Stimulated activated CD8-positive, alpha-beta memory T cell treated with anti-CD3 and anti-CD28 coated beads, Interleukin-12 subunit alpha, Interleukin-12 subunit beta, amount 100 ng/mL, for 1 hour (primary cell): ENCODE data around the gene PLXND1.

ENCODE experiments used
- DNase-seq: peaks from one replicate; pipeline ENCODE4 v3.0.0-alpha.2; 2020; ENCODE audit warnings: low read depth

PLXND1 gene

GRCh38 chr3:129601713-129602112 is 4.8 kb downstream of the PLXND1 start:
- DNase-seq: no peak

GRCh38 chr3:129600348-129600747 is 6.1 kb downstream of the PLXND1 start:
- DNase-seq: no peak

- no peak for DNase-seq
Observed at GRCh38 chr3:129599607-129600006, 6.9 kb downstream of the PLXND1 start.

GRCh38 chr3:129599073-129599472 is 7.4 kb downstream of the PLXND1 start:
- no peak for DNase-seq

- DNase-seq: no peak
Observed at GRCh38 chr3:129598484-129598883, 8.0 kb downstream of the PLXND1 start.

GRCh38 chr3:129598000-129598381 is 8.5 kb downstream of the PLXND1 start:
- DNase-seq: no peak

- DNase-seq: no peak
Observed at GRCh38 chr3:129597087-129597999, 9.1 kb downstream of the PLXND1 start.

- DNase-seq: no peak
Observed at GRCh38 chr3:129596194-129597086, 10.0 kb downstream of the PLXND1 start.

- DNase-seq: no peak
Observed at GRCh38 chr3:129595544-129596193, 10.8 kb downstream of the PLXND1 start.

GRCh38 chr3:129594907-129595390 is 11.5 kb downstream of the PLXND1 start:
- DNase-seq: no peak

GRCh38 chr3:129594409-129594808 is 12.1 kb downstream of the PLXND1 start:
- no peak for DNase-seq

GRCh38 chr3:129593595-129594339 is 12.7 kb downstream of the PLXND1 start:
- no peak for DNase-seq

- no peak for DNase-seq
Observed at GRCh38 chr3:129593230-129593594, 13.3 kb downstream of the PLXND1 start.

- DNase-seq: no peak
Observed at GRCh38 chr3:129592381-129593131, 13.9 kb downstream of the PLXND1 start.

GRCh38 chr3:129591932-129592331 is 14.5 kb downstream of the PLXND1 start:
- no peak for DNase-seq

- no peak for DNase-seq
Observed at GRCh38 chr3:129590215-129590614, 16.3 kb downstream of the PLXND1 start.

- DNase-seq: no peak
Observed at GRCh38 chr3:129587566-129588210, 18.8 kb downstream of the PLXND1 start.

- no peak for DNase-seq
Observed at GRCh38 chr3:129586746-129587430, 19.6 kb downstream of the PLXND1 start.

GRCh38 chr3:129585949-129586657 is 20.4 kb downstream of the PLXND1 start:
- DNase-seq: no peak
